Esophagus muscularis mucosa (tissue), 3 donors: ENCODE measurements around the gene IGF1R.

Experiments
- CTCF ChIP-seq, 3 experiments: fragments of 200-600 bp in 2 of 3; fragments of 450-650 bp in 1 of 3; sonication (generic) in 2 of 3; IDR thresholded peaks; one replicate each; pipeline ENCODE4 v1.5.1; 2017 to 2019; ENCODE audit warnings: antibody characterized with exemption in 3 of 3, mild to moderate bottlenecking in 2 of 3, moderate library complexity in 1 of 3
- POLR2A ChIP-seq: fragments of 450-650 bp; IDR thresholded peaks from one replicate; pipeline ENCODE4 v1.6.1; 2017; ENCODE audit warnings: antibody characterized with exemption, moderate library complexity, mild to moderate bottlenecking, low read depth

DNA sequence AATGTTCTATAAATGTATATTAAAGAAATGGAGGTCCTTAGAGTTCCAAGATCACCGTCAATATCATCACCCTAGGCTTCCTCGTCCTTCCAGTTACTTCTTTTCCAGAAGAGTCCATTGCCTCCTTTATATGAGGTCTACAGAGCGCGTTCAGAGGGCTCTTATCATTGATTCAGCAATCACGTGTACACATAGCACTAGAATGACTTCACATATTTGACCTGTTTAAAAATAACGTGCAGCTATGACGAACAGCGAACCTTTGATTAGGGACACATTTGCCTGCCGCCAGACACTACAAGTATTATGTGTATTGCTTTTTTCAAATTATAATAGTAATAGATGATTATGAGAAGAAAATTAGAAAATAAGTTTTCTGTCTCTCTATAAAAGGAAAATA is 26.0 kb downstream of the IGF1R start:
- no peak for TF ChIP-seq POLR2A
- TF ChIP-seq CTCF (IDR thresholded peaks at IDR 0.05) = no peak
